ENCODE results near the gene KIF17. TPM values are rescaled to one million over a fixed set of nuclear protein-coding genes. Genes with fewer than 3 reads are reported as not detected.

The KIF17 gene
- total RNA-seq, 1 donor from 2014 or later, result 1.1 TPM

GRCh38 chr1:20735581-20736111 lies 17.8 kb upstream of the KIF17 start:
- H3K36me3 Mint-ChIP-seq (ENCODE audit: insufficient read depth), result peaks cover 4% of the 10 kb centered on the region
- no peaks in the 10 kb centered on the region for H3K9me3 Mint-ChIP-seq (ENCODE audit: low read depth)
- H3K27me3 Mint-ChIP-seq, result peaks cover 28% of the 10 kb centered on the region
- TF ChIP-seq CTCF (IDR thresholded peaks at IDR 0.05; ENCODE audit: unreplicated experiment), result no peak
- H3K4me3 Mint-ChIP-seq (ENCODE audit: low read depth), result no peak overlapping the region
- H3K27ac Mint-ChIP-seq, result no peak overlapping the region
- peaks cover 8% of the 10 kb centered on the region for H3K4me1 Mint-ChIP-seq (ENCODE audit: low read depth)
- no peak for DNase-seq (ENCODE audit: low spot score, unreplicated experiment)

GRCh38 chr1:20733360-20733975 lies 15.7 kb upstream of the KIF17 start:
- peaks cover 8% of the 10 kb centered on the region for H3K4me1 Mint-ChIP-seq (ENCODE audit: low read depth)
- no peak for DNase-seq (ENCODE audit: low spot score, unreplicated experiment)
- no peaks in the 10 kb centered on the region for H3K9me3 Mint-ChIP-seq (ENCODE audit: low read depth)
- no peak for TF ChIP-seq CTCF (IDR thresholded peaks at IDR 0.05; ENCODE audit: unreplicated experiment)
- peak overlapping the region; percentile 63 for H3K4me3 Mint-ChIP-seq (ENCODE audit: low read depth)
- peaks cover 48% of the 10 kb centered on the region for H3K27me3 Mint-ChIP-seq
- peaks cover 4% of the 10 kb centered on the region for H3K36me3 Mint-ChIP-seq (ENCODE audit: insufficient read depth)
- peak overlapping the region; percentile 89 for H3K27ac Mint-ChIP-seq

- DNase-seq (ENCODE audit: low spot score, unreplicated experiment), result no peak
- H3K27me3 Mint-ChIP-seq, result peaks cover 54% of the 10 kb centered on the region
Measured at GRCh38 chr1:20732588-20733359, 15.0 kb upstream of the KIF17 start, which contains the start of gene SH2D5. Gene SH2D5 (minus strand): TSS chr1:20732703. CDS start chr1:20728044, 4,659 bp downstream.

GRCh38 chr1:20732071-20732587 lies 14.3 kb upstream of the KIF17 start:
- H3K4me3 Mint-ChIP-seq (ENCODE audit: low read depth), result peak overlapping the region; percentile 74
- H3K36me3 Mint-ChIP-seq (ENCODE audit: insufficient read depth), result no peaks in the 10 kb centered on the region
- no peak overlapping the region for H3K27ac Mint-ChIP-seq
- no peaks in the 10 kb centered on the region for H3K9me3 Mint-ChIP-seq (ENCODE audit: low read depth)
- H3K4me1 Mint-ChIP-seq (ENCODE audit: low read depth), result peaks cover 11% of the 10 kb centered on the region
- peak; percentile 5 for TF ChIP-seq CTCF (IDR thresholded peaks at IDR 0.05; ENCODE audit: unreplicated experiment)
- peaks cover 56% of the 10 kb centered on the region for H3K27me3 Mint-ChIP-seq
- DNase-seq (ENCODE audit: low spot score, unreplicated experiment), result peak; percentile 53

More at GRCh38 chr1:20732588-20733359, 15.0 kb upstream of the KIF17 start, which contains the start of gene SH2D5:
- Mint-ChIP-seq H3K27ac (peak within 1 kb of the TSS; percentile 89), H3K9me3 (ENCODE audit: low read depth) (no peaks in the 10 kb centered on the region), H3K36me3 (ENCODE audit: insufficient read depth) (no peaks in the 10 kb centered on the region), H3K4me3 (ENCODE audit: low read depth) (peak within 1 kb of the TSS; percentile 74), H3K4me1 (ENCODE audit: low read depth) (peaks cover 11% of the 10 kb centered on the region)
- peak; percentile 47 for TF ChIP-seq CTCF (IDR thresholded peaks at IDR 0.05; ENCODE audit: unreplicated experiment)
